Measurements from ENCODE around the gene PSD4. TPM values are rescaled to one million over a fixed set of nuclear protein-coding genes. Genes with fewer than 3 reads are reported as not detected.

The PSD4 gene
- total and polyA plus RNA-seq, 10 of the 15 experiments (the other 5 are each of a cell fraction or from before 2014, with no cell fraction given) = 0.68 to 114 (median 35.1) TPM

DNA sequence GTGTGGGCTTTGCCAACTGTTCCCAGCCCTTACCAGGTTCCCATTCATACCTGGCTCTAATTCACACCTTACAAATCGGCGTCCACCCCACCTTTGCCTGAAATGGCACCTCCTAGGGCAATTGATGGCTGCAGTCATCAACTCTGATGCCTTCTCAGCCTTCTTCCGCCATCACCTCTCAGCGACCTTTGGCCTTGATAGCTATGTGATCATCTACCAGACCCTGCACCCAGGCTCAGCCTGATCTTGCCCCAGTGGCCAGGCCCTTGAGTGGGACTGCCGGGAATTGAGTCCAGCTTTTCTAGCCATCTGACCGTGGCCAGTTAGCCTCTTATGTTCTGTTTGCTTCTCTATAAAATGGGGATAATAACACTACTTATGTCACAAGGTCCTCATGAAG lies 32.5 kb downstream of the PSD4 start:
- no peaks in the 10 kb centered on the region for H4K20me1 ChIP-seq (ENCODE audit: control insufficient read depth, insufficient read depth)
- H3K4me1 ChIP-seq (ENCODE audit: control insufficient read depth, insufficient read depth, low read length) = no peaks in the 10 kb centered on the region
- SMC1A ChIA-PET (ENCODE audit: uncharacterized antibody, unreplicated experiment) = interaction anchor here (0.7 to 3.6 kb wide), 2 partner anchors 69 to 184 kb away, joined by 3 to 21 read pairs; no protein-coding TSS in a partner anchor
- H3K9ac ChIP-seq (ENCODE audit: control insufficient read depth, insufficient read depth, low read length) = no peak overlapping the region
- DNase-seq (ENCODE audit: low read depth, low spot score) (no peak), ATAC-seq (no peak), FAIRE-seq (no peak)
- H3K27ac ChIP-seq (ENCODE audit: control insufficient read depth, insufficient read depth) = no peak overlapping the region
- CTCF ChIA-PET = interaction anchor here (1.2 to 12.2 kb wide), 6 partner anchors 14 to 183 kb away, joined by 3 to 106 read pairs (median 20); partner anchors contain the start of gene PSD4
- no peak overlapping the region for H3K4me2 ChIP-seq (ENCODE audit: control insufficient read depth, insufficient read depth)
- H2AFZ ChIP-seq (ENCODE audit: control insufficient read depth, low read depth, low read length) = no peak overlapping the region
- H3K36me3 ChIP-seq (ENCODE audit: control insufficient read depth in 2 of 2, insufficient read depth in 2 of 2, low read length in 1 of 2) = peaks cover 0 to 9% of the 10 kb centered on the region in 2 experiments; a peak in 3 of 4 replicates
- POLR2A ChIA-PET = interaction anchor here (0.9 kb wide), 1 partner anchor 10 kb away, joined by 3 read pairs; no protein-coding TSS in a partner anchor
- in situ Hi-C loops (cut with MboI) (no loop called here), intact Hi-C loops (cut with micrococcal nuclease; ENCODE audit: unreplicated experiment) (no loop called here)
- no peak overlapping the region for H3K4me3 ChIP-seq
- 79% methylated on average over 6 of the region's 6 CpGs for WGBS (ENCODE audit: insufficient coverage, insufficient replicate concordance, low lambda C conversion rate, missing lambda C conversion rate)
- BruUV-seq (replicated peaks) = no TSS peak
- RAD21 ChIA-PET (ENCODE audit: unreplicated experiment) = interaction anchor here (1.6 kb wide), 1 partner anchor 32 kb away, joined by 4 read pairs; no protein-coding TSS in a partner anchor
- no peaks in the 10 kb centered on the region for H3K79me2 ChIP-seq (ENCODE audit: control insufficient read depth, insufficient read depth, low read length)
- TF ChIP-seq FOXM1 (IDR thresholded peaks at IDR 0.05; ENCODE audit: low read depth, low read length) = no peak
- TF ChIP-seq TCF12 (IDR thresholded peaks at IDR 0.05; ENCODE audit: low read depth, low read length) = no peak
- no peak for TF ChIP-seq ZNF622 (IDR thresholded peaks at IDR 0.05)
- no peak for TF ChIP-seq SUPT20H (IDR thresholded peaks at IDR 0.05; ENCODE audit: borderline replicate concordance, control insufficient read depth, low read depth, low read length)
- TF ChIP-seq KLF5 (IDR thresholded peaks at IDR 0.05; ENCODE audit: partially characterized antibody) = no peak
- no peak for TF ChIP-seq WRNIP1 (IDR thresholded peaks at IDR 0.05; ENCODE audit: borderline replicate concordance, low read depth, low read length)
- TF ChIP-seq TBL1XR1 (IDR thresholded peaks at IDR 0.05; ENCODE audit: low read depth, low read length) = no peak
- TF ChIP-seq ATF7 (IDR thresholded peaks at IDR 0.05; ENCODE audit: low read depth) = no peak
- TF ChIP-seq RAD51 (IDR thresholded peaks at IDR 0.05) = no peak
- TF ChIP-seq MYB (IDR thresholded peaks at IDR 0.05; ENCODE audit: borderline replicate concordance, low read depth, low read length) = no peak
- TF ChIP-seq, protein P1, sequence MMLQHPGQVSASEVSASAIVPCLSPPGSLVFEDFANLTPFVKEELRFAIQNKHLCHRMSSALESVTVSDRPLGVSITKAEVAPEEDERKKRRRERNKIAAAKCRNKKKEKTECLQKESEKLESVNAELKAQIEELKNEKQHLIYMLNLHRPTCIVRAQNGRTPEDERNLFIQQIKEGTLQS (IDR thresholded peaks at IDR 0.05; ENCODE audit: borderline replicate concordance, extremely low read depth, low read depth, low read length) = no peak
- TF ChIP-seq EGR1 (IDR thresholded peaks at IDR 0.05; ENCODE audit: borderline replicate concordance in 1 of 2, low read depth in 2 of 2, low read length in 2 of 2) = no peak
- no peak for TF ChIP-seq BHLHE40 (IDR thresholded peaks at IDR 0.05; ENCODE audit: borderline replicate concordance in 1 of 2, low read depth in 2 of 2, low read length in 1 of 2)
- TF ChIP-seq RELA (IDR thresholded peaks at IDR 0.05; ENCODE audit: borderline replicate concordance, partially characterized antibody) = no peak
- no peak for TF ChIP-seq IKZF1 (conservative IDR thresholded peaks at IDR 0.05)
- no peak for TF ChIP-seq SREBF2 (IDR thresholded peaks at IDR 0.05; ENCODE audit: low read length)
- TF ChIP-seq GATAD2B (conservative IDR thresholded peaks at IDR 0.05; ENCODE audit: low read depth) = no peak
- no peak for TF ChIP-seq CTCF (IDR thresholded peaks at IDR 0.05 in 2 of 3, conservative IDR thresholded peaks at IDR 0.05 in 1 of 3; ENCODE audit: control insufficient read depth in 2 of 3, extremely low read depth in 1 of 3, insufficient read depth in 1 of 3, low read depth in 3 of 3, low read length in 3 of 3)
- no peaks in the 10 kb centered on the region for H3K9me3 ChIP-seq (replicated peaks; ENCODE audit: control insufficient read depth, insufficient read depth, low read length)
- H3K27me3 ChIP-seq (replicated peaks in 1 of 2; ENCODE audit: control insufficient read depth in 2 of 2, insufficient read depth in 2 of 2, low read length in 1 of 2) = no peaks in the 10 kb centered on the region

Data from GM12878 (cell line).